ENCODE results near the gene PSMB5. TPM values are rescaled to one million over a fixed set of nuclear protein-coding genes. Genes with fewer than 3 reads are reported as not detected.

PSMB5 gene
- polyA plus RNA-seq, 1 experiment: 282 TPM

DNA sequence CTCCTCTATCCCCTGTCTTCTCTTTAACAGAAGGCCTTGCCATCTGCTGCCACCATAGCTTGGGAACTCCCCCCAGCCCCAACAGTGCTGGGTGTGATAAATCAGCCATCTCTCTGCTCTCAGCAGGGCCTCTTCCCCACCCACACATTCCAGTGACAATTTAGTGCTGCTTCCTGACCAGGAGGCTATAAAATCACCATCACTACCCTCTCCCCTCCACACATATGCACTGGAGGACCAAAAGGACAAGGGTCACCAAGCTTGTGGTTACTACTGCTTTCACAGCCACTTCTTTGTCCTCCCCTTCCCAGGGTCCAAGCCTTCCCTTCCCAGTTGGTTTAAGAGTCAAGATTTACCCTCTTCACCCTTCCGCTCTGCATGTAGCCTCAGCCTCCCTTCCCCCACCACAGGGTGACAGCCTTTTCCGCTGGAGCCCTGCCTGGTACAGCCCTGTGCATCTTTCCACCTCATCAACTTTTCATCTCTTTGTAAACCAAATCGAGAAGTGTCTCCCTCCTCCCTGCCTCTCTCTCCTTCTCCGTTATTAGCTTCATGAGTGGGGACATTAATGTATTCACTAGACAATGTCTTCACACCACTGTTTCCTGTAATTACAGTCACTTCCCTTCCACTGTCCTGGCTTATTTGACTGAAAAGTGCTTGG lies 9.4 kb downstream of the PSMB5 start:
- ChIA-PET CTCF (interaction anchor here (1.1 to 1.6 kb wide), 3 partner anchors 31 to 69 kb away, joined by 3 to 5 read pairs (median 4); partner anchors contain the start of gene ACIN1), POLR2A (interaction anchor here (1.4 kb wide), 1 partner anchor 10 kb away, joined by 4 read pairs; the partner anchor contains the start of gene PSMB5)
- no peak for DNase-seq (ENCODE audit: low read depth, low spot score)
- TF ChIP-seq, protein P1, sequence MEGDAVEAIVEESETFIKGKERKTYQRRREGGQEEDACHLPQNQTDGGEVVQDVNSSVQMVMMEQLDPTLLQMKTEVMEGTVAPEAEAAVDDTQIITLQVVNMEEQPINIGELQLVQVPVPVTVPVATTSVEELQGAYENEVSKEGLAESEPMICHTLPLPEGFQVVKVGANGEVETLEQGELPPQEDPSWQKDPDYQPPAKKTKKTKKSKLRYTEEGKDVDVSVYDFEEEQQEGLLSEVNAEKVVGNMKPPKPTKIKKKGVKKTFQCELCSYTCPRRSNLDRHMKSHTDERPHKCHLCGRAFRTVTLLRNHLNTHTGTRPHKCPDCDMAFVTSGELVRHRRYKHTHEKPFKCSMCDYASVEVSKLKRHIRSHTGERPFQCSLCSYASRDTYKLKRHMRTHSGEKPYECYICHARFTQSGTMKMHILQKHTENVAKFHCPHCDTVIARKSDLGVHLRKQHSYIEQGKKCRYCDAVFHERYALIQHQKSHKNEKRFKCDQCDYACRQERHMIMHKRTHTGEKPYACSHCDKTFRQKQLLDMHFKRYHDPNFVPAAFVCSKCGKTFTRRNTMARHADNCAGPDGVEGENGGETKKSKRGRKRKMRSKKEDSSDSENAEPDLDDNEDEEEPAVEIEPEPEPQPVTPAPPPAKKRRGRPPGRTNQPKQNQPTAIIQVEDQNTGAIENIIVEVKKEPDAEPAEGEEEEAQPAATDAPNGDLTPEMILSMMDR (IDR thresholded peaks at IDR 0.05; ENCODE audit: low read depth, low read length): no peak
- Histone ChIP-seq H3K4me3 (ENCODE audit: low read depth, low read length) (no peak overlapping the region), H3K27me3 (ENCODE audit: control insufficient read depth, insufficient read depth, low read length) (no peaks in the 10 kb centered on the region), H3K27ac (ENCODE audit: low read depth, low read length) (no peak overlapping the region), H3K9me3 (ENCODE audit: control insufficient read depth, insufficient read depth, low read length) (no peaks in the 10 kb centered on the region)

DNA sequence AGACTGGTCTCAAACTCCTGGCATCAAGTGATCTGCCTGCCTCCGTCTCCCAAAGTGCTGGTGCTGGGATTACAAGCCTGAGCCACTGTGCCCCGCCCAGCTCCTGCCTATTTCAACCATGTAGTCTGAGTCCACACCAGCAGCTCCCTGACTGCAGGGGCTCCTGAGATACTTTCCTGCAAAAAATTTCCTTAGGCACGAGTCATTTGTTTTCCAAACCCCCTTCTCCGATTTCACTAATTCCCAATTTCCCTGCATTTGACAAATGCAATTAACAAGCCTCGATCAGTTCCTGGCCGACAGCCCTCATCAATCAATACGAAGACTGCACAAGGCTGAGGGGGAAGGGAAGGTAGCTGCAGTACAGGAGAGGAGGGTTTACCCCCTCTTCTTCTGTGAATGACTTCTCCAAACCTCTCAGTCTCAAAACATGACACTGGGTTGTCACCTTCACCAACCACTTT lies 10.1 kb downstream of the PSMB5 start:
- ChIA-PET CTCF (interaction anchor here (0.7 to 1.6 kb wide), 5 partner anchors 30 to 152 kb away, joined by 3 to 8 read pairs (median 5); partner anchors contain the start of gene ACIN1), POLR2A (interaction anchor here (1.0 to 1.4 kb wide), 2 partner anchors 10 to 18 kb away, joined by 4 to 5 read pairs; partner anchors contain the start of gene PSMB5)
- Histone ChIP-seq H3K9me3 (ENCODE audit: control insufficient read depth, insufficient read depth, low read length) (no peaks in the 10 kb centered on the region), H3K27me3 (ENCODE audit: control insufficient read depth, insufficient read depth, low read length) (no peaks in the 10 kb centered on the region), H3K4me3 (ENCODE audit: low read depth, low read length) (no peak overlapping the region), H3K27ac (ENCODE audit: low read depth, low read length) (no peak overlapping the region)
- no peak for DNase-seq (ENCODE audit: low read depth, low spot score)
- TF ChIP-seq, protein P1 (IDR thresholded peaks at IDR 0.05; ENCODE audit: low read depth, low read length): no peak

DNA sequence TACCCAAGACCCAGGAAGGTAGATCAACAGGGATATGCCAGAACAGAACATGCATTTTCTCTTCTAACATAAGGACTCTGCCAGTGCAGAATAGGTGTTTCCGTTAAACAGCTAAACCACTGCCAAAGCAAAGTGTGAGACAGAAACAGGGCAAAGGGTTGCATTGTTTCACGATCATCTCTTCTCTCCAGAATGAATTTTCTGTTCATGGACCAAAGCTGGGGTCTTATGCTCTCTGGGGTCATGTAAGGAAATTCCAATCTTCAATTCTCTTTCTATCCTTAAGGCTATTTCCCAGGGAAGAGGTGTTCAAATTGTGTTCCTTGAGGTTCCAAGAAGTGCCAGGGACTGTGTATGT lies 10.9 kb downstream of the PSMB5 start:
- H3K27ac ChIP-seq (ENCODE audit: low read depth, low read length): no peak overlapping the region
- no peak for DNase-seq (ENCODE audit: low read depth, low spot score)
- TF ChIP-seq, protein P1 (IDR thresholded peaks at IDR 0.05; ENCODE audit: low read depth, low read length): no peak
- ChIA-PET CTCF (interaction anchor here (0.7 to 1.8 kb wide), 6 partner anchors 17 to 151 kb away, joined by 3 to 6 read pairs (median 4); no protein-coding TSS in a partner anchor), POLR2A (interaction anchor here (1.0 to 1.4 kb wide), 2 partner anchors 11 to 17 kb away, joined by 4 to 5 read pairs; partner anchors contain the start of gene PSMB5)
- H3K27me3 ChIP-seq (ENCODE audit: control insufficient read depth, insufficient read depth, low read length): no peaks in the 10 kb centered on the region
- H3K9me3 ChIP-seq (ENCODE audit: control insufficient read depth, insufficient read depth, low read length): no peaks in the 10 kb centered on the region
- no peak overlapping the region for H3K4me3 ChIP-seq (ENCODE audit: low read depth, low read length)

DNA sequence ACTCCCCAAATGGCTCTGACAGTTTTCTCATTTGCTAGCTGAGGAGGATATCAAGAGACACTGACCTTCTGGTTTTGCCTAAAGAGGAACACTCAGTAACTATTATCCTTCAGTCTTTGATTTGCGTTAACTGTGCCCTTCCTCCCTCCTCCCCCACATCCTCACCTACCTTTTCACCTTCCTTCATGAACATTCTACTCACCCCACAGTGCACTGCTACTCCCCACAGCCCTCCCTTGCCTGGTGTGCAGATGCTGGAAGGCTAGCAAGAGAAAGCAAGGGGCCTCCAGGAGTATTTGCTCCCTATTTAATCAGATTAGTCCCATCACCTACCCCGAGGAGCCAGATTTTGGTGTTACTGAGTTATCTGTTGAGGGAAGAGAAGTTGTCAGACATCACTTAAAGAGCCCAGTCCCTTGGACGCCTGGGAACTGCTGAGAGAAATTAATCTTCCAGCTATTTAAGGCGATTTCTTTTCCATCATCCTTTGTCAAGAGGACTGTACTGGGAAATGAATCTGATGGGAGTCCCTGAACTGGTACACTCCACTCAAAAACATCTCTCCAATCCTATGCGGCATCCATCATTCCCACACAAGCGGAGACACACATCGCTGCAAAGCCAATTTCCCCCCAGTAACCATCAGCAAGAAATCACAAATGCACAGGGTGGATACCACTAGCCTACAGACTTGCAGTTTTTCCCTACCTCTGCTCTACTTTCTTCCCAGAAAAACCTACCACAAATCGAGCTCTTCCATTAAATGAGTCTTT lies 11.5 kb downstream of the PSMB5 start:
- no peak overlapping the region for H3K27ac ChIP-seq (ENCODE audit: low read depth, low read length)
- TF ChIP-seq, protein P1 (IDR thresholded peaks at IDR 0.05; ENCODE audit: low read depth, low read length): no peak
- DNase-seq (ENCODE audit: low read depth, low spot score): no peak
- no peaks in the 10 kb centered on the region for H3K9me3 ChIP-seq (ENCODE audit: control insufficient read depth, insufficient read depth, low read length)
- H3K27me3 ChIP-seq (ENCODE audit: control insufficient read depth, insufficient read depth, low read length): no peaks in the 10 kb centered on the region
- H3K4me3 ChIP-seq (ENCODE audit: low read depth, low read length): no peak overlapping the region
- CTCF ChIA-PET: interaction anchor here (0.7 to 1.8 kb wide), 5 partner anchors 17 to 150 kb away, joined by 3 to 6 read pairs (median 4); no protein-coding TSS in a partner anchor
- POLR2A ChIA-PET: interaction anchor here (1.0 kb wide), 1 partner anchor 17 kb away, joined by 5 read pairs; no protein-coding TSS in a partner anchor

Measured in AG04450 (cell line).